MM.1S (cell line): ENCODE measurements around the gene OR3A1.

Experiments used
- EZH2 ChIP-seq: fragments of 300-600 bp; sonication (generic); optimal IDR thresholded peaks from 2 replicates; pipeline ENCODE3; 2017; ENCODE audit warnings: low read depth, mild to moderate bottlenecking, antibody characterized with exemption, low read length, mixed read lengths
- EZH2phosphoT487 ChIP-seq: fragments of 300-600 bp; sonication (generic); IDR thresholded peaks from 2 replicates; pipeline ENCODE4 v1.6.1; 2018; ENCODE audit warnings: antibody characterized with exemption, low read length
- TF ChIP-seq, protein P1 (sequence below): fragments of 300-600 bp; sonication (generic); IDR thresholded peaks from 2 replicates; pipeline ENCODE4 v1.5.1; 2016; ENCODE audit warnings: antibody characterized with exemption, low read length, mixed read lengths

DNA sequence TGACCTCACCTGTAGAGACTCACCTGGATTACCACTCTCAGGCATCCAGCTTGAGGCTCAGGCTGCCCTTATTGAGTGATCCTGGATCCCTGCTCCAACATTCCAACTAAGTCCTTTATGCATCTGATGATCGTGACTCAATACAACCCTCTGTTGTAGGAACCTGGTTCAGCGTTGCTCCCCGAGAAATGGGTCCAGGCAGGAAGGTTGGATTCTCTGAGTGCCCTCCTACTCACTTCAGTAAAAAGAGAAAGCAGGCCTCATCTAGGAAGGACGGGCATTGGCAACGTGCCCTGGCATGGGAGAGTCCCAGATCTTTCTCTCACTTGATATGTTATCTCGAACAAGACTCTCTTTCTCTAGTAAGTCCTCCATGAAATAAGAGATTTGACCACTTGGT, at the start of gene OR3A1:
- TF ChIP-seq EZH2 = no peak
- TF ChIP-seq, protein P1, sequence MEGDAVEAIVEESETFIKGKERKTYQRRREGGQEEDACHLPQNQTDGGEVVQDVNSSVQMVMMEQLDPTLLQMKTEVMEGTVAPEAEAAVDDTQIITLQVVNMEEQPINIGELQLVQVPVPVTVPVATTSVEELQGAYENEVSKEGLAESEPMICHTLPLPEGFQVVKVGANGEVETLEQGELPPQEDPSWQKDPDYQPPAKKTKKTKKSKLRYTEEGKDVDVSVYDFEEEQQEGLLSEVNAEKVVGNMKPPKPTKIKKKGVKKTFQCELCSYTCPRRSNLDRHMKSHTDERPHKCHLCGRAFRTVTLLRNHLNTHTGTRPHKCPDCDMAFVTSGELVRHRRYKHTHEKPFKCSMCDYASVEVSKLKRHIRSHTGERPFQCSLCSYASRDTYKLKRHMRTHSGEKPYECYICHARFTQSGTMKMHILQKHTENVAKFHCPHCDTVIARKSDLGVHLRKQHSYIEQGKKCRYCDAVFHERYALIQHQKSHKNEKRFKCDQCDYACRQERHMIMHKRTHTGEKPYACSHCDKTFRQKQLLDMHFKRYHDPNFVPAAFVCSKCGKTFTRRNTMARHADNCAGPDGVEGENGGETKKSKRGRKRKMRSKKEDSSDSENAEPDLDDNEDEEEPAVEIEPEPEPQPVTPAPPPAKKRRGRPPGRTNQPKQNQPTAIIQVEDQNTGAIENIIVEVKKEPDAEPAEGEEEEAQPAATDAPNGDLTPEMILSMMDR = no peak
- no peak for TF ChIP-seq EZH2phosphoT487
